Islet of Langerhans (tissue), 1 donor: Measurements from ENCODE around the gene B9D2.
"Not testable (repeated sequence)": the region's sequence is repeated elsewhere in the genome, so short reads cannot be mapped to it uniquely, and the experiment has no call there.

ENCODE experiments used
- FAIRE-seq: peaks from one replicate; lab custom pipeline; 2011; peaks lifted over from hg19 to GRCh38; lab: Jason Lieb, UNC

B9D2 gene

DNA sequence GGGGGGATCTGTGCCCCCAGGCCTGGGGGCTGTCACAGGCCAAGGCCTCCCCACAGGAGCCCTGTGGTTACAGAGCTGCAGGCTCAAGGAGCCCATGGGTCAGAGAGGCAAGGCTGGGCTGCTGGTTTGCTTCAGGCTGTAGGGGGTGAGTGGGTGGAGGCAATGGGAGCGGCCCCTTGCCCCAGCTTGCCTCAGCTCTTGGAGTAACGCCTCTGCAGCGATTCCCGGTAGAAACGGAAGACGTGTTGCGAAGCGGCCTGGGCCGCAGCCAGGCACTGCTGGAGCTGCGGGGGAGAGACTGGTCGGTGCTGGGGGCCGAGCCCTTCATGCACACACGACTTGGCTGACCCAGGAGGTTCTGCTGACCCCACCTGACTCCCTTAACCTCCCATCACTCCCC, 22.5 kb upstream of the B9D2 start:
- FAIRE-seq = no peak

DNA sequence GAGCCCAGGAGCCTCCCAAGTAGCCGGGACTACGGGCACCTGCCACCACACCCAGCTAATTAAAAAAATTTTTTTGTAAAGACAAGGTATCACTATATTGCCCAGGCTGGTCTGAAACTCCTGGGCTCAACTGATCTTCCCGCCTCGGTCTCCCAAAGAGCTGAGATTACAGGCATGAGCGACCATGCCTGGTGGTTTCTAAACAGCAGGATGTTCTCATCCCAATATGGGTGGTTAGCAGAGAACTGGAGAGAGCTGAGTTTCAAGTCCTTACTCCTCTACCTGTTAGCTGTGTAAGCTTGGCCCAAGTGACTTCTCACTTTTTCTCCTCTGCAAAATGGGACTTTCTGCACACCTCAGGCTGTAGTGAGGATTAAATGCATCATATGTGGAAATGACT, 20.4 kb upstream of the B9D2 start:
- FAIRE-seq = no peak

DNA sequence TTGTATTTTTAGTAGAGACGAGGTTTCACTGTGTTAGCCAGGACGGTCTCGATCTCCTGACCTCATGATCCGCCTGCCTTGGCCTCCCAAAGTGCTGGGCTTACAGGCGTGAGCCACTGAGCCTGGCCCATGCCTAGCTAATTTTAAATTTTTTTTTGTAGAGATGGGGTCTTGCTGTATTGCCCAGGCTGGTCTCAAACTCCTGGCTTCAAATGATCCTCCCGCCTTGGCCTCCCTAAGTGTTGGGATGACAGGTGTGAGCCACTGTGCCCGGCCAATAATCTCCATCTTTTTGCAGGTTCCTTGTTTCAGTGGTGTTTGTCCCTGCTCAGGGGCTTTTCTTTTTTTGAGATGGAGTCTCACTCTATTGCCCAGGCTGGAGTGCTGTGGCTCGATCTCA, 17.6 kb upstream of the B9D2 start:
- not testable (repeated sequence) for FAIRE-seq

DNA sequence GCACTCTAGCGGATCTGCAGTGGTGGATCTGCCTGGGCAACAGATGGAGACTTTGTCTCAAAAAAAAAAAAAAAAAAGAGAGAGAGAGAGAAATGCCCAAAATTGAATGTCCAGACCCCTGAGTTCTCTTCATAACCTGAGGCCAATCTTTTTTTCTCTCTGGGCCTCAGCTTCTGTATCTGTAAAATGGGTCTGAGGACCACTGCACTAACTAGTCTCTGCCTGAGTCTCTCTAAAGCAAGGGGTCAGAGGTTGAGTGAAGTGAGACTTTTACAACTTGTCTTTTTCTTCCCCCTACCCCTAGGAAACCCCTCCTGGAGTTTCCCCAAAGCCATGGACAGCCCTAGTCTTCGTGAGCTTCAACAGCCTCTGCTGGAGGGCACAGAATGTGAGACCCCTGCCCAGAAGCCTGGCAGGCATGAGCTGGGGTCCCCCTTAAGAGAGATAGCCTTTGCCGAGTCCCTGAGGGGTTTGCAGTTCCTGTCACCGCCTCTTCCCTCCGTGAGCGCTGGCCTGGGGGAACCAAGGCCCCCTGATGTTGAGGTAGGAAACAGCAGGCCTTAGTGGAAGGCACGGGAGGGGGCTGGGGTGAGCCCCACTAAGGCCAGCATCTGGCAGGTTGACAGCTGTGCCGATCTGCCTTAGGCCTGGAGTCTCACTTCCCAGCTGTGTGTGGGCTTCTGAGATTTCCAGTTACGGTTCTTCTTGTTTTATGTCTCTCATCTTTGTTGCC, 14.2 kb upstream of the B9D2 start:
- no peak for FAIRE-seq

DNA sequence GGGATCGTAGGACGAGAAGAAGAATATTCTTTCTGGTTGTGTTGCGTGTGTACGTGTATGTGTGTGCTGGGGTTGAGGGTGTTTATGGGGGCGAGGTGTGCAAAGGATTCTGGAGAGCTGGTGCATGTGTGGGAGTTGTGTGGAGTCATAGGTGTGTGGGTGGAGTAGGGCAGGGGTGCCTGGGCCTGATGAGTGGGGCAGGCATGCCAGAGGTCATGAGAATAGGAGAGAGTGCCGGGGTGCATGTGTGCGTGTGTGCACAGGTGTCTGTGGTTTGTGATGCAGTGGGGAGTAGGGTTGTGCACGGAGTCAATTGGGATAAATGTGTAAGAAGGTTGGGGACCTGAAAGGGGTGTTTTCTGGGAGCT, 13.0 kb upstream of the B9D2 start:
- no peak for FAIRE-seq

DNA sequence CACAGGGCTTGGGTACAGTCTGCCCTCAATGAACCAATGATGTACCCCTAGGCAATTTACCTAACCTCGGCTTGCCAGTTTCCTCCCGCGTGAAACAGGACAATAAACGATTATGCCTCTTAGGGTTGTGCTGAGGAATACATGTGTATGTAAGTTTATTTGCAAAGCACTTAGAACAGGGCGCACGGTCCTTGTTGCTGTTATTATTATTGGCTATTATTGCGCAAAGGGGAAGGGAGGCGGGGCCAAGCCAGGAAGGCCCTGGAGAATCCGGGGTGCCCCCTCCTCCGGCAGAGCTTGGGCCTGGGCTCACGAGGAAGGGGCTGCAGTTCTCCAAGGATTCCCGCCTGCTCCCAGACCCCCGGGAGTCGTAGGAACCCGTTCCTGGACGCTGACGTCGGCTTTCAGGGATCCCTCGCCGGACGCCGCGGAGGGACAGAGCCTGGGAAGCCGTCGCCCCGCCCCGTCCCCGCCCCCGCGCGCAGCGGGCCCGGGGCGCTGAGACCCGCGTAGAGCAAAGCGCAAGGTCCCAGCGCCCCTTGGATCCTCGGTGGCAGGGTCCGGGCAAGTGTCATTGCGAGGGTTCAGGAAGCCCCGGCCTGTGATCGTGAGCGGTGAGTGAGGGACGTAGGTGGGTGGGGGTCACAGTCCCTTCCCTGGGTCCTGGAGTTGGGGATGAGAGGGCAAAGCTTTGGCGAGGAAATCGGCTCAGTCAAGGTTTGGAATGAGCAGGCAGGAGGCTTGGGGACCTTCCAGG, 12.5 kb upstream of the B9D2 start, which contains the start of gene TMEM91:
Gene TMEM91, plus strand, starts transcription at position 293 of the 757 bp plus-strand sequence. CDS start 1,777 bp downstream, outside the sequence.
- no peak for FAIRE-seq

DNA sequence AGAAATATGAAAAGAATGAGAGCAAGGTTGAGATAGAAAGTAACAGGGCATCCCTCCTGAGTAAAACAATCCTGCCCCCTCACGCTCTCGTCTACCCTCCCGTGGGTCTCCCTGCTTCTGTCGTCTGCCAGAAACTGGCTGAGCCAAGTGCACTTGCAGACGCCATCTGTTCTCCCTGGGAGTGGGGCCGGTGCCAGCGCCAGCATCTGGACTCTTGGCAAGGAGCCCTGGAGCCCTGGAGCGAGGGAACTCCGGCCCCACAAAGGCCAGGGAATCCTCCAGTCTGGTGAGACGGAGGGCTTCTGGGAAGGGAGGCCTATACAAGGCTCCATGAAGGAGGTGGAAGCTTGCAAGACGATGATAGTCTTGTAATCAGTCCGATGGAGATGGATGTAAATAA, 10.0 kb upstream of the B9D2 start:
- FAIRE-seq = no peak

DNA sequence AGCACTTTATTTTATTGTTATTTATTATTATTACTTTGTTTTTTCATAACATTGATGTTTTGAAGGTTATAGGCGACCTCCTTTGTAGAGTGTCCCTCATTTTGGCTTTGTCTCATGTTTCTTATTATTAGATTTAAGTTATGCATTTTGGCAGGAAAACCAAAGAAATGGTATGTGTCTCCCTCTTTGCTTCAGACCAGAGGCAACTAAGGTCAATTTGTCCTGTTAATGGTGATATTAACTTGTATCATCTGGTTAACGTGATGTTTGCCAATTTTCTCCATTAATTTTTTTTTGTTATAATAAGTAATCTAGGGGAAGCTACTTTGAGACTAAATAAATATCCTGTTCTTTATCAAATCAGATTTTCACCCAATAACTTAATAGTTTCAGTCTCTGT, 8.6 kb upstream of the B9D2 start:
- no peak for FAIRE-seq

DNA sequence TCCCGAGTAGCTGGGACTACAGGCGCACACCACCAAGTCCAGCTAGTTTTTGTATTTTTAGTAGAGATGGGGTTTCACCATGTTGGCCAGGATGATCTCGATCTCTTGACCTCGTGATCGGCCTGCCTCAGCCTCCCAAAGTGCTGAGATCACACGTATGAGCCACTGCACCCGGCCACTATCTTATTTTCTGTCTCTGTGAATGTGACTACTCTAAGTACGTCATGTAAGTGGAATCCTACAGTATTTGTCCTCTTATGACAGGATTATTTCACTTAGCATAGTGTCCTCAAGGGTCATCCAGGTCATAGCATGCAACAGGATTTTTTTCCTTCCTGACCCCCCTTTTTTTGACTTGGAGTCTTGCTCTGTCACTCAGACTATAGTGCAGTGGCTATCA, 7.6 kb upstream of the B9D2 start:
- no peak for FAIRE-seq

DNA sequence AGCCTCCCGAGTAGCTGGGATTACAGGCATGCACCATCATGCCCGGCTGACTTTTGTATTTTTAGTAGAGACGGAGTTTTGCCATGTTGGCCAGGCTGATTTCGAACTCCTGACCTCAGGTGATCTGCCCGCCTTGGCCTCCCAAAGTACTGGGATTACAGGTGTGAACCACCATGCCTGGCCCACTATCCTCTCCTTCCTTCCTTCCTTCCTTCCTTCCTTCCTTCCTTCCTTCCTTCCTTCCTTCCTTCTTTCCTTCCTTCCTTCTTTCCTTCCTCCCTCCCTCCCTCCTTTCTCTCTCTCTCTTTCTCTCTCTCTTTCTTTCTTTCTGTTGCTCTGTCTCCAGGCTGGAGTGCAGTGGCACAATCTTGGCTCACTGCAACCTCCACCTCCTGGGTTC, 7.2 kb upstream of the B9D2 start:
- FAIRE-seq = not testable (repeated sequence)

DNA sequence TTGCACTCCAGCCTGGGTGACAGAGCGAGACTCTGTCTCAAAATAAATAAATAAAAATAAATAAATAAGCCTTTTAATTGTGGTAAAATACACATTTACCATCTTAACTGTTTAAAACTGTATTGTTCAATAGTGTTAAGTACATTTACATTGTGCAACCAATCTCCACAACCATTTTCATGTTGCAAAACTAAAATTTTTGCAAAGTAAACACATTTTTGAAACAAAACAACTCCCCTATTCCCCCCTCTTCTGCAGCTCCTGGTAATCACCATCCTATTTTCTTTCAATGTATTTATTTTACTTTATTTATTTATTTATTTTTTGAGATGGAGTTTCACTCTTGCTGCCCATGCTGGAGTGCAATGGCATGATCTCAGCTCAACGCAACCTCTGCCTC, 5.8 kb upstream of the B9D2 start:
- FAIRE-seq = no peak

DNA sequence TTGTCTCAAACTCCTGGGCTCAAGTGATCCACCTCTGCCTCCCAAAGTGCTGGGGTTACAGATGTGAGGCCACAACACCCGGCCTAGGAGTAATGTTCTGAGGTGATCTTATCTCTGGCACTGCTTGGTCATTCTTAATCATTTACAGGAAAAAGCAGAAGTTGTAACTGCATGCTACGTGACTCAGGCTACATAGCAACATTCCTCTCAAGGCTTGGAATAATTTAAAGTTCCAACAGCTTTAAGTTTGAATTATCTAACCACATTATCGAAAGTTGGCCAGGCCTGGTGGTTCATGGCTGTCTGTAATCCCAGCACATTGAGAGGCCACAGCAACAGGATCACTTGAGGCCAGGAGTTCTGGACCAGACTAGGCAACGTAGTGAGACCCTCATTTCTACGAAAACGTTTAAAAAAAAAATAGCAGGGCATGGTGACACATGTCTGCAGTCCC, 3.9 kb upstream of the B9D2 start:
- no peak for FAIRE-seq

DNA sequence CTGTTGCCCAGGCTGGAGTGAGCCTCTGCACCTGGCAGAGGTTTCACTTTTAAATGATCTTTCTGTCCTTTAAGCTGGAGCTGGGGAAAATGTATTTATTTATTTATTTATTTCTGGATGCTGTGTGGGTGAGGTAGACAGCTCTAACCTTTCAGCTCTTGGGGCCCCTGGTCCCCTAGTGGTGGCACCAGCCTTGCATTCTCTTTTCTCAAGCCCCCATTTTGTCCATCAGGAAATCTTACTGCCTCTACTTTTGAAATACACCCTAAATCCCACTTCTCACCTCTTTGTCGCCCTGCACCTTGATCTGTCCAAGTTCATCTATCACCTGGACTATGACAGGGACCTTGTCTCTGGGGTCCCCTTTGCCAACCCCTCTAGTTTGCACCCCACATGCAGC, 2.1 kb upstream of the B9D2 start:
- no peak for FAIRE-seq

DNA sequence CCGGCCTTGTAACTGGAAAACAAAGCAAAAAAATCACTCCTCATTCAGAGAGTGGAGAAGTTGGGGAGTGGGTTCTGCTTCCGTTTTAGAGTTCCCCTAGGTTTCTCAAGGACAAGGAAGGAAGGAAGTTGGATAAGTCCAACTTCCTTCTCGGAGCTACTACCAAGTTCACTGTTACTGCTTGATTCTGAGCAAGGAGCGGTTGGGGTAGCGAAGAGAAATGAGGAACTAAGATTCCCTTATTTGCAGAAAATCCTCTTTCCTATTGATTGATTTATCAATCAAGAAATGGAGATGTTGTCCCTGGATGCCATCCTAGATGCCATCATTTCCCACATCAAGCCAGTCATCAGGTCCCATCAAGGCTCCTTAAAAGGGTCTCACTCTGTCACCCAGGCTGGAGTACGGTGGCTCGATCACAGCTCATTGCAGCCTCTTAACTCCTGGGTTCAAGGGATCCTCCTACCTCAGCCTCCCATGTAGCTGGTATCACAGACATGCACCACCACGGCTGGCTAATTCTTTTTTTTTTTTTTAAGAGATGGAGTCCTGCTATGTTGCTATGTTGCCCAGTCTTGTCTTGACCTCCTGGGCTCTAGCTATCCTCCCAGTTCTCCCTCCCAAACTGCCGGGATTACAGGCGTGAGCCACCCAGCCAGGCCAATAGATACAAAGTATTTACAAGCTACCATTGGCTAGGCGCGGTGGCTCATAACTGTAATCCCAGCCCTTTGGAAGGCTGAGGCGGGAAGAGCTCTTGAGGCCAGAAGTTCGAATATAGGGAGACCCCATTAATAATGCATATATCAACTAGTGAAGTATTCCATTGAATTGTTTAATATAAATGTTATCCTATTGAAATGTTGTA, 809 bp upstream of the B9D2 start:
- FAIRE-seq = no peak

DNA sequence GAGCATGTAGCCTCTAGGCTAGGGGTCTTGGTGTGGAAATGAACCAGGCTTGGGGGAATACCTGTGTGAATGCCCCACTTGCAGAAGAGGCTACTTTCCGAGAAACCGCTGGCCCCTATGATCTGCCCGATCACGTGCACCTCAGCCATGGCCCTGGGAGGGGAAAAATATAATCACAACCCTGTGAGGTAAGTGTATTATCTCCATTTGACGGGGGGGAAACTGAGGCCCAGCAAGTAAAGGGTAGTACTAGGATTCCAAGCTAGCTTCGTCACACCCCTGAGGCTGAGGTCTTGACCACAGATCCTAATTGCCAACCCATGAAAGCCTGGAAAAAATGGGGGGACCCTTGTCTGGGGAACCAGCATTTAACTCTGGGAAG, 587 bp downstream of the B9D2 start:
- FAIRE-seq = no peak

DNA sequence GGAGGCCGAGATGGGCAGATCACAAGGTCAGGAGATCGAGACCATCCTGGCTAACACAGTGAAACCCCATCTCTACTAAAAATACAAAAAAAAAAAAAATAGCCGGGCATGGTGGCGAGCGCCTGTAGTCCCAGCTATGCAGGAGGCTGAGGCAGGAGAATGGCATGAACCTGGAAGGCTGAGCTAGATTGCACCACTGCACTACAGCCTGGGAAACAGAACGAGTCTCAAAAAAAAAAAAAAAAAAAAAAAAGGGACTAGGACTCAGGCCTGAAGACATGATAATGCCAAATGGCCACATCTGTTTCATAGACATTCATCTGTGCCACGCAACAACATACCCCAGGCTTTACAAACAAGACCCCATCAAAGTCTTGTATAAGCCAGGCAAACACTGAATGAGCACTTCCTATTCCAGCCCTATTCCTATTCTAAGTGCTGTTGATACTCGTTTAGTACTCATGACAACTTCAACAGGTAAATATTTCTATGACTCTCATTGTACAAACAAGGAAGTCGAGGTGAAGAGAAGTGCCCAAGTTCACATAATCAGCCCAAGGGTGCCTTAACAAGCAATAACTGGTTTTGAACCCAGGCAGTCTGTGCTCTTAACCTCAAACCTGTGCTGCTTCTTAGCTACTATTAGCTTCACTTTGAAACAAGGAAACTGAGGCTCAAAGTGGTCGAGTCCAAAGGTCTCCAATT, 1.7 kb downstream of the B9D2 start:
- FAIRE-seq = no peak

DNA sequence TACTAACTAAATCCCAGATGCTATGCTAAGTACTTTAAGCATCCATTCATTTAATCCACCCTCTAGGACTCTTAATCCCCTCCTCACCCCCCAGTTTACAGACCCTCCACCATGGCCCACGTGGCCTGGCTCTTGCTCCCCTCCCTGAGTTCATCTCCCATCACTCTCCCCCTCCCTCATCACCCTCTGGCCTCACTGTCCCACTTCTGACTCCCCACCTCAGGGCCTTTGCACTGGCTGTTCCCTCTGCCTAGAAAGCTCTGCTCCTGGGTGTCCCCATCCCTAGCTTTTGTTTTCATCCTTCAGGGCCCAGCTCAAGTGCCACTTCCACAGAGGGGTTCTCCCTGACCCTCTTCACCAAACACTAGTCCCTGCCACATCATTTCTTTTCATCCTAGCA, 4.2 kb downstream of the B9D2 start:
- FAIRE-seq = no peak

DNA sequence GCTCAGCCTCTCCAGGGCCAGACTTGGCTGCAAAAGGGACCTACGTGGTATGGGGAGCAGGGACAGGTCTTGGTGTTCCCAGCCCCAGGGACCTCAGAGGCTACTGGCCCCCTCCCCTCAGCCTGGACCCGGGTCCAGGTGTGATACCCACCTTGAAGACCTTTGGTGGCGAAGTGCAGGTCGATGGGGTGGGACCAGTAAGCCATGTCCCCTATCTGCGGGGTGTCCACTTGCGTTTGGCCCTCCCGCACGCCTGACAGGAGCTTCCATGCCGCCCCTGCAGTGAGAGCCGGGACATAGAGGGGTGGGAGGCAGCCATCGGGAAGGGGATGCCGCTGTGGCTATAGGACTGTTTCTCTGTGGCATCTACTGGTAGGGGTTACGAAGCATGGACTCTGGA, 6.2 kb downstream of the B9D2 start:
- no peak for FAIRE-seq

DNA sequence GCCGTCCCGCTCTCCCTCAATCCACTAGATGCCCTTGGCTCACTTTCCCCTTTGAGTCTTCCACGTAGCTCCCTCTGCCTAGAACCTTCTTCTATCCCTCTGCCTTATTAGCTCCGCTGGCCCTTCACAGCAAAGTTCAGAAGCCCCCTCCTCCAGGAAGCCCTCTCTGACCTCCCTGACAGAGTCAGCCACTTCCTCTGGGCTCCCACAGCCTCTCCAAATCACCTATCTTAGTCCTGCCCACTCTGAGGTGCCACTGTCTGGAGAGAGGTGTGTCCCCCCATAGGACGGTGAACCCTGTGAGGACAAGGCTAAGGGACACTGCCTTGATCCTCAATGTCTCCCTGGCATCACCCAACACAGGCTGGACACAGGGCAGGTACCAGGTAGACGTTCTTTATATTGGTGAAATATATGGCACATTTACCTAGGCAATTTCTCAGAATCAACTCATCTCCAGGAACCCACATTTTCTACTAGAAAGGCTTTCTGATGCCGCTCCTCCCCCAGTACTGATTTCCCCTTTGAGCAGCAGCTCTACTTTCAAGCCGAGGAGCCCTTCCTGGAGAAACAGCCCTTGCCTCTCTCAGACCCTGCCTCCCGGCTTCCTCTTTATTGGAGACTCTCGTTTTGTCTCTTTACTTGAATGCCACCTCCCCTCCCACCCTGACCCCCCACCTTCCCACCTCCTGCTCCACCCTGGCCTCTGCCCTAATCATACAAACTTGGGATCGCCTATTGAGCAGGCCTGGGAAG, 6.8 kb downstream of the B9D2 start:
- no peak for FAIRE-seq

DNA sequence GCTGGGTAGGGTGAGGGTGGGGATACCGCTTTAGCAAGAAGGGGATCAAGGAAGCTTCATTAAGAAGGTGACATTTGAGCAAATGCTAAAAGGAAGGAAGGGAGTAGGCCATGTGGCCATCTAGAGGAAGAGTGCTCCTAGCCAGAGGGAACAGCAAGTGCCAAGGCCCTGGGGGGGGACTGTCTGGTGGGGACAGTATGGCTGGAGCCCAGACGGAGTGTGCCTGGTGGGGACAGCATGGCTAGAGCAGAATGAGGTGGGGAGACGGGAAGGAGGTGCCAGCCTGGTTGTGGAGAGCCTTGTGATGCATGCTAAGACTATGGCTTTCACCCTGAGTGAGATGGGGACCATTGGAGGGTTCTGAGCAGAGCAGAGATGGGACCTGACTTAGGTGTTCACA, 8.1 kb downstream of the B9D2 start:
- FAIRE-seq = no peak

DNA sequence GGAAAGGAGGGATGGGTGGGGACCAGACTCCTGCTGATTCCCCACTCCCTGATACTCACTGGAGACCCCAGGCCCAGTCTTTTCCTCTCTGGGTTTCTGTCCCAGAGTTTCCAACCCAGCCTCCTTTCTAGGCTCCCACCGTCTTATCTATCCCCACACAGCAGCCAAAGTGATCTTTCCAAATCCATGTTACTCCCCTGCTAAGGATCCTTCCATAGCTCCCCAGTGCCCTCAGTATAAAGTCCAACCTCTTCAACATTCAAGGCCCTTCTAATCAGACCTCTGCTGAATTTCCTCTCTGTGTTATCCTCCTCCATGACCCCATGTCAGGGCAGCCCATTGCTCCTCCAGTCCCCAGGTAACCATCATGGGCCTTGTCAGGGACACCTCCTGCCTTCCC, 8.9 kb downstream of the B9D2 start:
- no peak for FAIRE-seq
